SW 1271 (cell line): ENCODE data around the gene SCMH1.

Experiments used
- DNase-seq, 2 experiments: peaks; one replicate each; lab custom pipeline; 2025; lab: John Stamatoyannopoulos, UW

Gene SCMH1

DNA sequence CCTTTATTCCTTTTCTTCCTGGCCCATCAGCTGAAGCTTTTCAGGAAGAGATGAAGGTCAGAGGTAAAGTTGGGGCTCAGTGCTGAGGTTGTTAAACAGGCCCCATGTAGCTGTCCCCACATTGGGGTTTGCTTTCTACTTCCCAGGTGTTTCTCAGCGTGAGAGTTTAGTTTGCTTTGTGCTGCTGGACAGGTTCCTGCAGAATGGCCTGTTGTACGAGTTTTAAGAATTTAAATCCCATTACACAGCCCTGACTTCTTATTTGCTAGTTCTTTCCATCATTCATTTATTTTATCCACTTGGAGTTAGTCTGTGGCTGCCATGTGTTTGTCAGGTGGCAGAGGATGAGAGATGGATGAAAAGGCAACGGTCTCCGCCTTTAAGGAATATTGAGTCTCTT is 243.4 kb downstream of the SCMH1 start:
- no peak for DNase-seq

DNA sequence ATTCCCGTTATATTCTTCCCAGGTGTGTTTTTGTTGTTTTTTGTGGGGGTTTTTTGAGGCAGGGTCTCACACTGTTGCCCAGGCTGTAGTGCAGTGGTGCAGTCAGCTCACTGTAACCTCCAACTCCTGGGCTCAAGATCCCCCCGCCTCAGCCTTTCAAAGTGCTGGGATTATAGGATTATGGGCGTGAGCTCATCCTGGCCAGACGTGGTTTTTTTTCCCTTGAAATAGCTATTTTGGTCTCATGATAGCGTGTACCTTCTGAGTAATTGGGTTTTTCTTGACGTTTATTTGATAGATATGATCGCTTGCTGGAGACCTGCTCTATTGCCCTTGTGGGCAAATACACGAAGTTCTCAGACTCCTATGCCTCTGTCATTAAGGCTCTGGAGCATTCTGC is 245.0 kb downstream of the SCMH1 start:
- DNase-seq: no peak

DNA sequence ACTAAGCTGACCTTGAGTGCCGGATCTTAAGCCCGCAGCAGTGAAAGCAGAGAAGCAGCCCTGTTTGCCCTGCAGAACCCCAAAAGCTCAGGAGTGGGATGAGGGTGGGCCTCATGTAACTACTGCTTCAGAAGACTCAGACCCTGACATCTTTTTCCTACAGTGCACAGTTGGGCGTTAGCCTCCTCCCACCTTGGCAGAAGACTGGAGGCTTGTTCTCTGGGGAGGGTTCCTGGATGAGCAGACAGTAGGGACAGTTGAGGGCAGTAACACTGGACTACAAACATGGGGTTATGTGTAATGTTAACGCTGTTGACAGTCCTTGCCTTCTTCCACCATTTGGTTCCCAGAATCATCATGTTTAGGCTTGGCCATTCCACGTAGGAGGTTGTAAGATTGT is 253.0 kb downstream of the SCMH1 start:
- DNase-seq: no peak

DNA sequence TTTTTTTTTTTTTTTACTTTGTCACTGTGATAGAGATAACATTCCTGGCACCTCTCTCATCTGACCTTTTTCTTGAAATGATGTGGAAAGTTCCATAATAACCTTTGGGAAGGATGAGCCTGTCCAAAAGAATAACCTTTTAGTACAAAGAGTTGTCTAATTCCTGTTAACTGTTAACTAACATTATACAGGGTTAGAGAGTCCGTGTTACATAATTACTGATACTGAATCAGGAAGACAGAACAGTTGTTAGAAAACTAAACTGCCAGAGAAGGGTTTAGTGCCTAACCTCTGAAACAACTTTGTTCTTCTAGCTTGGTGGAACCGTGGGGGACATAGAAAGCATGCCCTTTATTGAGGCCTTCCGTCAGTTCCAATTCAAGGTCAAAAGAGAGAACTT is 253.8 kb downstream of the SCMH1 start:
- DNase-seq: no peak

DNA sequence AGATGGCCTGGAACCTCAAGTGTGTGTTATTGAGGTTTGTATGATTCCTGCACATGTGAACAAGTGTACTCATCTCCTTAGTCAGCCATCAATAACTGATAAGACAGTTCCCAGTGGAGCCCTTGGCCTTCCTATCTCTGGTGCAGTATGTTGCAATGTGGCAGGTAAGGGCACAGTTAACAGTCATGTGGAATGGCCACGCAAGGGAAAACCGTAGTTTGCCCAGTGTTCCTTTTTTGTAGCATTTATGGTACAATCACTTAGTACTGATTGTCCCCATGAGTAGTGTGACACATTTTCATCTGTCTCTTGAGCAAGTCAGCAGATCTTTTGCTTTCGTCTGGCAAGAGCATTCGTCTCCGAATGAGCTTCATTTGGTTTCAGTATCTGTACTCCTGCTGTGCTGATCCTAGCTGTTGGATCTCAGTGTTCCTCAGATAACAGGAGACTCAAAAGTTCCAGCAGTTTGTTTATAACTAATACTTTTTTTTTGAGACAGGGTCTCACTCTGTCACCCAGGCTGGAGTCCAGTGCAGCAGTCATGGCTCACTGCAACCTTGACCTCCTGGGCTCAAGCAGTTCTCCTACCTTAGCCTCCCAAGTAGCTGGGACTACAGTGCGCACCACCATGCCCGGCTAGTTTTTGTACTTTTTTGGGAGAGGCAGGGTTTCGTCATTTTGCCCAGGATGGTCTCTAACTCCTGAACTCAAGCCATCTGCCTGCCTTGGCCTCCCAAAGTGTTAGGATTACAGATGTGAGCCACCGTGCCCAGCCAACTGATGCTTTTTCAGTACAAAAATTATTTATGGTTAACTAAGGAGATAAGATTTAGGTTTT is 254.4 kb downstream of the SCMH1 start:
- DNase-seq: no peak

DNA sequence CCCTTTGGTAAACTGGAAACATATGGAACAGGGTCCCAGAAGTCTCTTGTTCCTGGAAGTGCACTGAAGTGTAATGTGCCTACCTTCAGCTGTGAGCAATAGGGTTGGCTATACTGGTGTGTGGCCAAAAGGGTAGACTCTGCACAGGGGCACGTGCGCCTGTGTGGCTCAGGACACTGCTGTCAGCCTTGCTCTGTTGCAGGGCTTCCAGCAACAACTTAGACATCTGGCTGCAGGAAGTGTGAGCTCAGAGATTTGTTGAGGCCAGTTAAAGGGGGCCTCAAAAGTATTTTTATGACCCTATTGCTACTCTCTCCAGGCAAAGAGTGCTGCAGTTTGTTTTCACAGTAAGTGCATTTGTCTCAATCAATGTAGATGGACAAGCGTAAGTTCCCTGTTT is 255.2 kb downstream of the SCMH1 start:
- no peak for DNase-seq

DNA sequence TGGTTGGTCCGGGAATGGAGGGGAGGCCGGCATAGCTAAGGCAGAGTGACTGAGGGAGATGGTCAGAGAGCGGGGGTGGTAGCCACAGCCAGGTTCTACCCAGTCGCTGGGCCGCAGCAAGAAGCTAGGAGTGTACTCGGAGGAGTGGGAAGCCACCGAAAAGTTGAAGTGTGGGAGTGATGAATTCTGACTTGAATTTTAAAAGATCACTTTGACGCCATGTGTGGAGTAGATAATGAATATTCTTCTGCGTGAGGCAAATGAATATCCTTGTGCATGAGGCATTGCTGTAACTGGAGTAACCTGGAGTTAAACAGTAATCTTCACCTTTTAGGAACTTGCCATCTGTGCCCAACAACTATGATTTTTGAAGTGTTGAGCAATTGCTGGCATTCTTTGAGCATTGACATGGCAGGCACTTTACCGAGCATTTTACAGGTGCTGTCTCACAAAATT is 255.8 kb downstream of the SCMH1 start:
- no peak for DNase-seq

DNA sequence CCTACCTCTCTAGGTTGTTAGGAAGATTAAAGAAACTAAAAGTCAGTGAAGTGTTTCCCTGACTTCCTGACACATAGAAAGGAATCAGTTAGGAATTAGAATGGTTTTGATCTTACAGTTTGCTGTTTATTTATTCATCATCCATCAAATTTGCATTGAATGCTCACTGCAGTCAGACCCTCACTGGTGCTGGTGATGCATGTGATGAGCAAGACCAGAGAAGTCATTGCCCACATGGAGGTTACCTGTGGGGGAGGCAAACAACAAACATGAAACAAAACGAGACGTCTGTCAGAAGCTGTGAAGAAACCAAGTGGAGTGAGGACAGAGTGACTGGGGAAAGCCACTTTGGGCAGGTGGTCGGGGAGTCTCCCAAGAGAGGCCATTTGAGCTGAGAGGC is 256.2 kb downstream of the SCMH1 start:
- DNase-seq: no peak

DNA sequence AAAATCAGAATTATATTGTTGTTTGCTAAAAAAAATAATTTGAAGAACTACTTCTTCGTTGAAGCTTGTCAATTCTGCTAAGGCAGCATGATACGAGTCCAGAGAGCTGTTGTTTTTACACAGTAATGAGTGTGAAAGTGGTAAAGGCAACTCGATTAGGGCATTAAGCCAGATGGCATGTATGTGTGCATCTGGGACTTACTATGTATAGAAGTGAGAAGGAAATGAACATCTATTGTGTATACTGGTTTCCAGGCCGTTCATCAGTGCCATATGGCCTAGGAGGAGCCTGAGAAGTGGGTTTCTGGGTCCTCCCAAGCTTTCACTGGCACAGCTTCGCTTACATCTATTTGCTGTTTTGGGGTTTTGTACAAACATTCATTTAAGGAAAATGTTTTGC is 256.9 kb downstream of the SCMH1 start:
- no peak for DNase-seq

DNA sequence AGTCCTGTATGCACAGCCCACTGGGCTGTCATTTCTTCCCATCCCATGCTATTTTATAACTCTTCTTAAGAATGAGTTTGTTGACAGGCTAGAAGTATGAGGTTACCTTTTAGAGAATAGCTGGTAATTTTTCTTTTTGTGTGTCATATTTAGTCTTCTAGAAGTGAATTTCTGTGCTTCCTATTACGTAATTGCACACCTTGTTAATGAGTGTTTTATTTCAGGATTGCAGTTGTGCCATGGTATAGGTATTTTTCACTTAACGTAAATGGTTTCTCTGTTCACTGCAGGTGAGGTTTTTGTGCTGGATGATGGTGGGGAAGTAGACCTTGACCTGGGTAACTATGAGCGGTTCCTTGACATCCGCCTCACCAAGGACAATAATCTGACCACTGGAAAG is 257.6 kb downstream of the SCMH1 start:
- DNase-seq: no peak

DNA sequence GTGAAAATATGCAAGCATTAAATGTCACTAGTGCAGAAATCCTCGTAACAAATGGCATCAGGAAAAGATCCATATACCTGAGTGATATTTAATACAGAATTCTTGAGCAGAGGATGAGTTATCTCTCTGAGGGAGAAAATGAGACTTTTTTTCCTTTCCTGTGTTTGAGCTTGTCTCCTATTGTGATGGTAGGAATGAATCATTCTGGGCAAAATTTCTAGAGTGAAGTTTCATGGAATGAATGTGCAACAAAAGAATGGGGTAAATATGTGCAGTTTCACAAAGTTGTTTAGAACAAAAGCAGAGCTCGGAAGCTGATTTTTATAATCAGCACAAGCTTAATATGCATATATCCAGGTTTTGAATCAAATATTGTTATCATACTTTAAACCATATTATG is 258.0 kb downstream of the SCMH1 start:
- DNase-seq: no peak

DNA sequence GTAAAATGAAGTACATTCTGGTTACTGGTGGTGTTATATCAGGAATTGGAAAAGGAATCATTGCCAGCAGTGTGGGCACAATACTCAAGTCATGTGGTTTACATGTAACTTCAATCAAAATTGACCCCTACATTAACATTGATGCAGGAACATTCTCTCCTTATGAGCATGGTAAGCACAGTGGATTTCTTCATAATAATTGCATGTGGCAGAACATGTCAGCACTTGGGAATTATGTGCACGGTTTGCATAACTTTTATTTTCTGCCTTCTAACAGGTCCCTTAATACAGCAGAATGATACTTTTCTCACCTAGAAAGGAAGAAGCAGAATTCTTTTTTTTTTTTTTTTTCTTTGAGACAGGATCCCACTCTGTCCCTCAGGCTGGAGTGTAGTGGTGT is 258.8 kb downstream of the SCMH1 start:
- no peak for DNase-seq

DNA sequence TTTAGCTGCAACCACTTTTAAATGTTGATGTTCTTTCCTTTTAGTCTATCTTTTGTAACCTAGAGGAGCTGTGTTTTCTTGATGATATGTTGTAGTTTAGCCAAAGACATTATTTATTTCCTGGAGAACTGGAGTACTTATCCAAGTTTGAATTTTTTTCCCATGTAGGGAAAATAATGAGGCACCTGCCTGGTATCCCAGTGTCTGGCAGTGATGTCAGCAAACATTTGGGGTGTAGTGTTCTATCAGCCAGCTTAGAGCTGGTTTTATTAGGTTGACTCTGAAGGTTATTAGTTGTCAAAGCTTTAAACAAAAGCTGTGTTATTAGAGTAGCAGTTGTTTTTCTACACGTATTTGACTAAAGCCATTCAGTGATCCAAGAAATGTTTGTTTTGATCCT is 259.4 kb downstream of the SCMH1 start:
- no peak for DNase-seq

DNA sequence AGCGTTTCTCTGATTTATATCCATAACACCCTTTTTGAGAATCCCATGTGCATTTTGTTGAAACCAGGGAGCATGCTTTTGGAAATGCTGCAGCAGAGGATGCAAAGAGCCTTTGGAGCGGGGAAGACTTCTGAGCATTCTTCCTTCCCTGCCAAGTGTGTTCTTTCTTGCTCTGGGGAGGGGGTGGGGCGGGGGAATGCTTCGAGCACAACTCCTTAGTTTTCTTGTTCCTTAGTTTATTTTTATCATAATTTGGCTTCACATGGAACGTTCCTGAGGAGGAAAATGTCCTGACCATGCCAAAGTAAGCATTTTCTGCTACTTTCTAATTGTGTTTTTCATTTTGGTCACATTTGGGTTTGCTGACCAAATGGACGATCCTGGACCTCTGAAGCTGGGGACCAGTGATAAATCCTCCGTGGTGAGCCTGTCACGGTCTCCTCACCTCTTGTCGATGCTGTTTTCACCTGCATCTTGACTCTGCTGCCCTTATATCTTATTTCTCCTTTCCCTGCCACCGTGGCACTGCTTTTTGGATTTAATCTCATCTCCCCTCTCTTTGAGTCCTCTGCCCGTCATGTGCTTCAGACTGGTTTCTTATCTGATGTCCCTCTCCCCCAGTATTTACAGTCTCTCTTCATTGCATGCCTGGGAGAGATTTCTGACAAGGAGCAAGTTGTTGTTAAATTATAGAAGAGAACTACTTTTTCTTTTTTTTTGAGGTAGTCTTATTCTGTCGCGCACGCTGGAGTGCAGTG is 260.2 kb downstream of the SCMH1 start:
- DNase-seq: no peak

DNA sequence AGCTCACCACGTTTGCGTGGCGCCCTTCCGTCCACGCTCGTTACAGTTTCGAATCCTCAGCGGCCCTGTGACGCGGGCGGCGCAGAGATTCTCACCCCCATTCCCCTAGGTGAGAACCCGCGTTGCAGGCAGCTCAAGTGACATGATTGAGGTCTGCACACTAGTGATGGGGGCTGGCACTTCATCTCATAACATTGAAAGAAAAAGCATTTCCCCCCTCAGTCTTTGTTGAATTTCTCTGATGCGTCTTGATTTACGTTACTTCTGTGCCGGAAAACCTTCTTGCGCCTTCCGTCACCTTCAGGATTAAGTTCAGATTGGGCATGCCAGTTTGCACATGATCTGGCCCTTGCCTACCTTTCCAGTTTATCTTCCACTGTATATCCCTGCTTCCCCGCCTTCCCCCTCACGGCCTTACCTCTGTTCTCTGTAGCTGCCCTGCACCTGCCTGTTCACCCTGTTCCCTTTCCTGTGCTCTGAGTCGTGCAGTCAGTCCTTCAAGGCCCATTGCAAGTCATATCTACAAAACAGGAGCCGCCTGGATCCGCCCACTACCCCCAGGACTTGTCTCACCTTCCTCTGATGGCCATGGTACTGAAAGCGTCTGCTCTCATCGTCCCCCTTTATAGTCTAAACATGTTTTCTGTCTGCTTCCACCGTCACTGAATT is 261.5 kb downstream of the SCMH1 start:
- DNase-seq: peak in 1 of 2 experiments; percentile 14

DNA sequence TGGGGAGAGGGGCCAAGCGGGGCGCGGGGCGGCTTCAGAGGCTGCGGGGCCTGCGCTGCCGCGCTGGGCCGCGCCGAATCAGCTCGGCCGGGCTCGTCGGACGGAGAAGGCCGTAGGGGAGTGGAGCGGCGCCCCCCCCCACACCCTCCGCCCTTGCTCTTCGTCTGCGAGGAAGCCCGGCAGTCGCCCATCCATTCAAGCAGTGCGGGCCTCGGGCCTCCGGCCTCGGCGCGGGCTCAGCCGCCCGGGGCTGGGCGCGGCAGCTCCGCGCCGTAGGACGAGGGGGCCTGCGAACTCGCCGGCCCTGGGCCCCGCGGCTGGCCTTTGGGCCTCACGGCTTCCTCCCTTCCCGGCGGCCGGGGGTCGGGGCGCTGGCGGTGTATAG is 262.0 kb downstream of the SCMH1 start:
- DNase-seq: no peak

DNA sequence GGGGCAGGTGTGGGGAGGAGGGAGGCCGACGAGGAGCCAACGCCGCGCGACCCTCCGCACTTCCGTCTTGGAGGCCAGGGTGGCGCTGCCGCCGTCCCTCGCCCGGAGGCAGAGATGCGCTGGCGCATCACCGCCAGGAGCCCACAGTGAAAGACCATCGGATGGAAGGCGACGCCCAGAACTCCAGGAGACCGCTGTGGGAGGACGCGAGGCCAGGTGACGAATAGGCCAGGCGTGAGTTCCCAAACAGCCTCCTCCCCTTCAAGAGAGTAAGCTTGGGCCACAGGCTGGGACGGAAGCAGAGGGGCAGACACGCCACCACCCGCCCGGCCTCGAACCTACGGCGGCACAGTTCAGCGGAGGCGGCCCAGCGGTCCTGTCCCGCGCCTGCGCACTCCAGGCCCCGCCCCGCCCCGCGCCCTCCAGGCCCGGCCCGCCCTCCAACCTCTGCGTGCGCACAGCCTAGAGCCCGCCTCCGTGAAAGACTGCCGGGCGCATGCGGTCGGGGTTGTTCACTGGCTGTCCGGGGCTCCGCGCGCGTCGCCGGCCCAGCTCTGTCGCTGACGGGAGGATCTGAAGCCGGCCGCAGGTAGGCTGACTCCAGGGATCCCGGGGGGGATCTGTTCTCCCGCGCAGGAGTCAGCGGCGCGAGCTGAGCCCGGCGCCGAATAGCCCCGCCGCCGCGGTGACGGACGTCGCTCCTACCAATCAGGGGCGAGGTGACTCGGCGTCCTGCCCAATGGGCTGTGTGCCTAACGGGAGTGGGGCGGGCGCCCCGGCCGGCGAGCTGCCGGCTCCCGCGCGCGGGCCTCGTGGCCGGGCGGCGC is 262.7 kb downstream of the SCMH1 start, which contains the start of gene CTPS1:
CTPS1 (plus strand) TSS at position 456 of the 827 bp plus-strand sequence. CDS start 3,595 bp downstream, outside the sequence.
- peak; percentile 66 to 82 for DNase-seq

DNA sequence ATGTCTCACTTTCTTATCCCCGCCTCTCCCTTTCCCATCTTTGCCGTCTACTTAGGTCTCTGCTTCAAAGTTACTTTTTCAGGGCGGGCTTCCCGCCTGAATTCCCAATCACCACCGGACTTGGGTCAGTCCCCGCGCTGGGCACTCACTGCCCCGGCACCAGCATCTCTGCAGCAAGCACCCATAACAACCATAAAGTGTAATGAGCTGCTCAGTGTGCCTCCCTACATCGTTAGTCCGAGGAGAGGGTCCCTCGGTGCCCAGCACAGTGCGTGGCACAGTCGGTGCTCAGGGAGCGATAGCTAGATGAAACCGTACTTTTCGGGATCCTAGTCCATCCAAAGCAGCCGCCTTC is 263.2 kb downstream of the SCMH1 start:
- DNase-seq: no peak

DNA sequence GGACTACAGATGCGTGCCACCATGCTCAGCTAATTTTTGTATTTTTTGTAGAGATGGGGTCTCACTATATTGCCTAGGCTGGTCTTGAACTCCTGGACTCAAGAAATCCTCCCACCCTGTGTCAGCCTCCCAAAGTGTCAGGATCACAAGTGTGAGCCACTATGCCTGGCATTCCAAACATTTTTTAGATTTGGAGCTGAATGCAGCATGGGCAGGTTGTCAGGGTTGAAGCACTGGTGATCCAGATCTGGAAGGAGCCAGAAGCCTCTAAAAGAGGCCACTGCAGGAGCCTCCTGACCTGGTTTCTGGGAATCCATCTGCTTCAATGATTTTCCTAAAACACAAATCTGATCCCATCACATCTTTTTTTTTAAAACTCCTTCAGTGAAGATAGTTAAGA is 264.4 kb downstream of the SCMH1 start:
- DNase-seq: no peak
